ENCODE measurements around the gene CDCA5.
A peak's percentile ranks its signal among the peaks of the same experiment; 100 is the strongest.
"Not testable (repeated sequence)": the region's sequence is repeated elsewhere in the genome, so short reads cannot be mapped to it uniquely, and the experiment has no call there.

Gene CDCA5

DNA sequence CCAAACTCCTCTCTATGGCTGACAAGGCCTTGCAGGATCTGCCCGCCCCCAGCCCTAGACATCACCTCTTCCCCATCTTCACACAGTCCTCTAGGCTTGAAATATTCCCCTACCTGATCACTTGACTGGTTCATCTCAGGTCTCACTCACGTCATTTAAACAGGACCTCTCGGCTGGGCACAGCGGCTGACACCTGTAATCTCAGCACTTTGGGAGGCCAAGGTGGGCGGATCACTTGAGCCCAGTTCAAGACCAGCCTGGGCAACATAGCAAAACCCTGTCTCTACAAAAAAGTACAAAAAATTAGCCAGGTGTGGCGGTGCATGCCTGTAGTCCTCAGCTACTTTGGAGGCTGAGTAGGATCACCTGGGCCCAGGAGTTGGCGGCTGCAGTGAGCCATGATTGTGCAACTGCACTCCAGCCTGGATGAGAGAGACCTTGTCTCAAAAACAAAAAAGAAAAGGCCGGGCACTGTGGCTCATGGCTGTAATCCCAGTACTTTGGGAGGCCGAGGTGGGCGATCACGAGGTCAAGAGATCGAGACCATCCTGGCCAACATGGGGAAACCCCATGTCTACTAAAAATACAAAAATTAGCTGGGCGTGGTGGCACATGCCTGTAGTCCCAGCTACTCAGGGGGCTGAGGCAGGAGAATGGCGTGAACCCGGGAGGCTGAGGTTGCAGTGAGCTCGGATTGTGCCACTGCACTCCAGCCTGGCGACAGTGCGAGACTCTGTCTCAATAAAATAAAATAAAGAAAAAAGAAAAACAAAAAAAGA, 35.2 kb upstream of the CDCA5 start:
- DNase-seq, result not testable (repeated sequence)

DNA sequence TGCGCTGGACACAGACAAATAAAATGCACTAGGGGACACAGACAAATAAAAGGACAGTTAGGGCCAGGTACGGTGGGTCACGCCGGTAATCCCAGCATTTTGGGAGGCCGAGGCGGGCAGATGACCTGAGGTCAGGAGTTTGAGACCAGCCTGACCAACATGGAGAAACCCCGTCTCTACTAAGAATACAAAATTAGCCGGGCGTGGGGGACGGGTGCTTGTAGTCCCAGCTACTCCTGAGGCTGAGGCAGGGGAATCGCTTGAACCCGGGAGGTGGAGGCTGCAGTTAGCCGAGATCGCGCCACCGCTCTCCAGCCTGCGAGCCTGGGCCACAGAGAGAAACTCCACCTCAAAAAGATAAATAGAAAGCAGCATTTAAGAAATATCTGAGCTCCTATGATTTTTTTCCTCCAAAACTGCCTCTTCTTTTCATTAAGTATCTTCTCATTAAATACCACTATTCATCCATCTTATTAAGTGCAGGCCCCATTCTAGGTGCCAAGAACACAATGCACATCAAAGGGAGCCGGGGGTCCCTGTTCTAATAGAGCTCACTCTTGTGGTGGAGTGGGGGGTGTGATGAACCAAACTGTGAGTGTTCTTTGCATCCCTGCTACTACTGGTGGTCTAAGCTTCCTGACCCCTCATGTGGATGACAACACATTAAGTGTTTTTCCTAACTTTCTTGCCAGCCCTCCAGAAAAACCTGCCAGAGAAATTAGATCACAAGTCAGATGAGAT, 34.4 kb upstream of the CDCA5 start:
- no peak for DNase-seq

DNA sequence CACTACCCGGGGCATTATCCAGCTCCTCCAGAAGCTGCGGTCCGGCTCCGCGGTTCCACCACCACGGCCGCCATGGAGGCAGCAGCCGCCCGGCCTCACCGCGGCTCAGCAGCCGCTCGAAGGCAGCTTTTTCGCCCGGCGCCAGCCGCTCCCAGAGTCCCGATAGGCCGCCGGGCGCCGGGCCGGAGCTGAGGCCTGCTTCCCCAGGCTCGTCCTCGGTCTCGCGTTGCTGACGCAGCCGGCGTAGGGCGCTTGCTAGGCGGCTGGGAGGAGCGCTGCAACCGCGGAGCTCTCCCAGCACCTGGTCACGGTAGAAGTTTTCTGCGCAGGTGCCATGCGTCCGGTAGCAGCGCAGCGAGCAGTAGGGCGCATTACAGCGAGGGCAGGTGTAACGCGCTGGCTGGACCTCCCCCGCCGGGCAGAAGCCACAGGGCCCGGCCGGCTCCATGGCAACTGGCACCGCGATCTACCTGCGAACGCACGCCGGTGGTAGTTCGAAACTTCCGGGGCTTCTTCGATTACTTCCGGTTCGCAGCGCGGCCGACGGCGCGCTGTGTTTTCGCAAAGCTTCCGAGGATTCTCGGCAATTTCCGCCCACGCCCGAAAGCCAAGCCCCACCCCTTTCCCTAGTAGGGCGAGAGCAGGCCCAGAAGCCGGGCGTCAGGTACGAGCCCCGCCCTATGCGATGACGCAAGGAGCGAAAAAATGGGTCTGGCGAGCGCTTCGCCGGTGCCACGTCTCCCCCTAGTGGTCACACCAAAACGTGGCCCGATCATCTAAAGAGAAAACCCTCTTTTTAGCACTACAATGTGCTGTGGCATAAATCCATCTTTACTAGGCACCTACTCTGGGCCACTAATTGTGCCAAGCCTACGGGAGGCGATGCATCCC, 33.6 kb upstream of the CDCA5 start, which contains the start of gene ZNHIT2:
TSS of gene ZNHIT2 (minus strand) at position 496 of the 891 bp plus-strand sequence. CDS start at position 448, 48 bp downstream.
- DNase-seq, result peak; percentile 98

DNA sequence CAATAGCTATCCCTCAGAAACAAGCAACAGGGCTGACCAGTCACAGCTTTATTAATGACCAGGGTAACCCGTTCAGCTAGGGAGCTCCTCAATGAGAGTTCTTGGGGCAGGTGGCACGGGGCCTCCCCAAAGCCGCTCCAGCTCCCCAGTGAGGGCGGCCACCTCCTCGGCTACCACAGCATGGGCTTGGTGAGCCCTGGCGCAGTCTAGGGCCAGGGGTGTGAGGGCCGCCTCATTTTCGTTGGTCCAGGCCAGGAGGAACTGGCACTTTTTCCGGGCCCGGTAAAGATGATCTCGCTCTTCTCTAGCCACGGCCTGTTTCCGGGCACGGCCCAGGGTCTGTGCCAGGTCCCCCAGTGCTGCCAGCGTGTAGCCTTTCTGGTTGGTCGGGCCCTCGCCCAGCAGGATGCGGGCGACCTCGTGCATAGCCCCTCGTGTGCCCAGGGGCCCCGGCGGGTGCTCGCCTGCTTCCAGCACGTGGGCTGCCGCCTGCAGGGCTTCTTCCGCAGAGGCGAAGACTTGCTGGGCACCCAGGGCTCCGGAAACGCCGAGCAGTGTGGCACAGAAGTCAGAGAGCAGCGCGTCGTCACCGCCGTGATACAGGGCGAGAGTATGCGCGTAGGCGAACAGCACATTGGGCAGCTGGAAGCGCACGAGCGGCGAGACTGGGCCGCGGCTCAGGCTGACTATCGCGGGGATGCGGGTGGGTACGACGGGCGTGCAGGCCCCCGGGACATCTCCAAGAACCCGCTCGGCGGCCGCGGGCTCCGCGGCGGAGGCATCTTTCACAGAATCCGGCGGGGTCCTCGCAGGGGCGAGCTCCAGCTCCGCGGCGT, 32.7 kb upstream of the CDCA5 start:
- DNase-seq, result peak; percentile 5

DNA sequence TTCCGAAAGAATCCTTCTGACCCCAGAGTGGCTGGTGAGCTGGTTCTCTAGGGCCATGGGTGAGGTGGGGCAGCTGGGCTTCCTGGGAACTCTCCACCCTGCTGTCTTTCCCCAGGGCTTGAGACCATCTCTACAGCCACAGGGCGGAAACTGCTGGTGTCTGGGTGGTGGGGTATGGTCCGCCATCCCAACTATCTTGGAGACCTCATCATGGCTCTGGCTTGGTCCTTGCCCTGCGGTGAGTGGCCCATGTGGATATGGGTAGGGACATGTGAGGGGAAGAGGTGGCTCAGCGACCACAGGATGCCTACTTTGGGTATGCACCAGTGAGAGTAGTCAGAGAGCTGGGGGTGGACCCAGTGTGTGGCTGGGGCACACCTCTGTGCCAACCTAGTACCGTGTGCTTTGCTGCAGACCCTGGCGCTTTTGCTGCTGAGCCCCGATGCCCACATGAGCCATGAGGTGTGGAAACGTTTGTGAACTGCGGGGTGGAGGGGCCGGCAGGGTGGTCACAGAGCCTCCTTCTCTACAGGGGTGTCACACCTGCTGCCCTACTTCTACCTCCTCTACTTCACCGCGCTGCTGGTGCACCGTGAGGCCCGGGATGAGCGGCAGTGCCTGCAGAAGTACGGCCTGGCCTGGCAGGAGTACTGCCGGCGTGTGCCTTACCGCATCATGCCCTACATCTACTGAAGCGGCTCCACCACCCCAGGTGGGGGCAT, 31.7 kb upstream of the CDCA5 start:
- no peak for DNase-seq

DNA sequence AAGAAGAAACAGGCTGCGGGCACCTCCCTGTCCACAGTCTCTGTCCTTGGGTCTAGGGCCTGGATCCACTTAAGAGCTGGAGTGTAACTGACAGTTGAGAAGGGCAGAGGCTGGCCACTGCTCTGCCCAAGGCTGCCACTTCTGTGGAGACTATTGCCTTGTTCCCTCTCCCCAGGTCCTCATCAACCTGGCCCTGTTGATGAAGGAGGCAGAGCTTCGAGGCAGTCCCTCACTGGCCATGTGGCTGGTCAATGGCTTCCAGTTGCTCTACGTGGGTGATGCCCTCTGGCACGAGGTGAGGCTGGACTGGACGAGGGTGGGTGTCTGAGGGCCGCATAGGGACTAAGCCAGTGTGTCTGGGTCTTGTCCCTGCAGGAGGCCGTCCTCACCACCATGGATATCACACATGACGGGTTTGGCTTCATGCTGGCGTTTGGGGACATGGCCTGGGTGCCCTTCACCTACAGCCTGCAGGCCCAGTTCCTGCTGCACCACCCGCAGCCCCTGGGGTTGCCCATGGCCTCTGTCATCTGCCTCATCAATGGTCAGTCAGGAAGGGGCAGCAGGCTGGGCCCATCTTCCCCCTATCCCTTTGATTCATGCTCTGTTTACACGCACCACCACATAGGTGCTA, 30.8 kb upstream of the CDCA5 start:
- no peak for DNase-seq

DNA sequence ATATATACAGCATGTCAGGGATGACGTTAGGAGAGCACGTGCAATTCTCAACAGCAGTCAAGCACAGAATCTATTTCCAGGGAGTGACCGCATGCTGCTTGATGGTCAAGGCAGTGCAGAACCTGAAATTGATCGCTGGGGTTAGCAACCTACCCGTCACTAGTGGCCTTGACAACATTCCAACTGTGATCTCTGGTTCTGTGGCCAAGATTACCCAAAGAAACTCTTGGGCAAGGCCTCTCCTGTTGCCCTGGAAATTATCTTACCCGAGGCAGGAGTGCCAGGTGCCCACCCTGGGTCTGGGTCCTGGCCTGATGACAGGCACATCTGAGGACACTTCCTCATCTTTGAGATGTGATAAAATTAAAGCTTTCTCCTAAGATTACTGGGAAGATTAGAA, 30.0 kb upstream of the CDCA5 start:
- DNase-seq, result no peak

DNA sequence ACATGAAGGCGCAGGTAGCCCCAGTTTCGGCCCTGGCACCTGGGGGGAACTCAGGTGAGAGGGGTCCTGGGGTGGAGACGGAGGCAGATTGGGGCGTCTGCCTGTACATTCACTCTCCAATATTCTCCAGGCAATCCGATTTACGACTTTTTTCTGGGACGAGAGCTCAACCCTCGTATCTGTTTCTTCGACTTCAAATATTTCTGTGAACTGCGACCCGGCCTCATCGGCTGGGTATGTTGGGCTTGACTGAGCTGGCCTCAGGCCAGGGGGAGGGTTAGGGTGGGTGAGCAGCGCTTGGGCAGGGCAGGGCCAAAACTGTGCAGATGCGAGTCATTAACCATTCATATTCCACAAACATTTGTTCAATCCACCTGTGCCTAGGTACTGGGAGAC, 29.5 kb upstream of the CDCA5 start:
- no peak for DNase-seq

DNA sequence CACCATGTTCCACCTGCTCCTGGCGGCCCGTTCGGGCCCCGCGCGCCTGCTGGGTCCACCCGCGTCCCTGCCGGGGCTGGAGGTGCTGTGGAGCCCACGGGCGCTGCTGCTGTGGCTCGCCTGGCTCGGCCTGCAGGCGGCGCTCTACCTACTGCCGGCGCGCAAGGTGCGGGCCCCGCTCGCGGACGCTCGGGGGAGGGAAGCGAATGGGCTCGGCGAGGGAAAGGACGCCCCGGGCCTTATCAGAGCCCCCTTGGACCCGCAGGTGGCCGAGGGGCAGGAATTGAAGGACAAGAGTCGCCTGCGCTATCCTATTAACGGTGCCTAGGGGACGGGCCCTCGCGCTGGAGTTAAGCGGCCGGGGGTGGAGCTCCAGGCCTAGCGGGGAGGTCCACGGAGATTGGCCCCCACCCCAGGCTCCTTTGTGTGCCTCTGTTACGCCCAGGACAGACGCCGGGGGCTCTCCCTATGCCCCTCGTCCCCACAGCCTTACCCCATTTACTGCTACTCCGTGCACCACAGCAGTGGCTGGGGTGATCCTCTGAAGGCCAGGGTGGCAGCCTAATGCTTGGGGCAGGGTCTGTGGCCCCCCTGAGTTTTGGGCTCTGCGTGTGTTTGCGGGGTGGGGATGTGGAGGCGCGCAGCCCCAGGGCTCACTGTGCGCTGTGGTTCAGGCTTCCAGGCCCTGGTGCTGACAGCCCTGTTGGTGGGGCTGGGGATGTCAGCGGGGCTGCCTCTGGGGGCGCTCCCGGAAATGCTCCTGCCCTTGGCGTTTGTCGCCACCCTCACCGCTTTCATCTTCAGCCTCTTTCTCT, 28.9 kb upstream of the CDCA5 start:
- peak; percentile 55 for DNase-seq

DNA sequence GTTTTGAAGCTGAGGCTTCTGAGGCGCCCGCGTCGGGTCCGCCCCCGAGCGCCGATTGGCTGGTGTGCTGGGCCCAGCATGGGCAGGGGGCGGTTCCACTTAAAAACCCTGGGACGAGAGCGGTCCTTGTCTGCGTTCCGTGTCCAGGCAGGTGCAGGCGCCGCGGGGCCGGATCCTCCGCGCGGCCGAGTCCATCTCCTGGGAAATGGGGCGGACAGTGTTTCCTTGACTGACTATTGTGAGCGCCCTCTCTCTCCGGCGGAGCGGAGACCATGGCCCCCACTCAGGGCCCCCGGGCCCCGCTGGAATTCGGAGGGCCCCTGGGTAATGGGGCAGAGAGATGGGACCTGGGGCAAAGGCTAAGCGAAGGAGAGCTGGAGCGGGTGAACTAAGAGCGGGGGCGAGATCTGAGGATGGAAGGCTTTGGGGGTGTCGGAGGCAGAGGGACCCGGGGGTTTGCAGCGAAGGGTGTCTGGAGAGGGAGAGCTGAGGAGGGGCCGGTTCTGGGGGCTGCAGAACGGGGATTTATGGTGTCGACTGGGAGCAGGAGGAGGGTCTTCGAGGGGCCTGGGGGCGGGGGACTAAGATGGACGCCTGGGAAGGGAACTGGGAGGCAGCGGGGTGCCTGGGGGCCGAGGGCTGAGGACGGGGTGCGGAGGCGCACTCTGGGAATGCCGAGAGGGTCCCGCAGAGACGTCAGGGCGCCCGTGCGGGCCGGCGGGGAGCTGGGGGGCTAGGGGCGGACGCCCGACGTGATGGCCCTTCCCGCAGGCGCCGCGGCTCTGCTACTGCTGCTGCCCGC, 28.1 kb upstream of the CDCA5 start, which contains the start of gene TM7SF2:
TSS of gene TM7SF2 (plus strand) at position 129 of the 802 bp plus-strand sequence. CDS start at position 273, 144 bp downstream.
- peak; percentile 90 for DNase-seq

DNA sequence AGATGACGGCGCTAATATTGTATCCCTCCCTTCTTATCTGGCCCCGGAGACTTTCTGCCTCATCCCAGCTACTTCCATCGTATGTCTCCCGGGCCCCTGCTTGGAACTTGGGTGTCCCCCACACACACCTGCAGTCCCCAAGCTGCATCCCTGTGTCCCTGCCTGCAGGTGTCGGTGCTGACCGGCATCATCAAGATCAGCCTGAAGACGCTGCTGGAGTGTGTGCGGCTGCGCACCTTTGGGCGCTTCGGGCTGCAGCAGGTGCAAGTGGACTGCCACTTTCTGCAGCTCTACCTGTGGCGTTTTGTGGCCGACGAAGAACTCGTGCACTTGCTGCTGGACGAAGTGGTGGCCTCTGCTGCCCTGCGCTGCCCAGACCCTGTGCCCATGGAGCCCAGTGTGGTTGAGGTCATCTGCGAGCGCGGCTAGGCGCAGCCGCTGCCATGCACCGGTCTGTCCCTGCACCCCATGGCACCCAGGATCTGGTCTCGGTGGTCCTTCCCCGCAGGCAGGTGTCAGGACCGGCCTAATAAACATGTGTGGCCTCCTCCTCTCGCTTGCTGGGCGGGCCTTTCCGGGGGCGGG, 27.4 kb upstream of the CDCA5 start:
- no peak for DNase-seq

DNA sequence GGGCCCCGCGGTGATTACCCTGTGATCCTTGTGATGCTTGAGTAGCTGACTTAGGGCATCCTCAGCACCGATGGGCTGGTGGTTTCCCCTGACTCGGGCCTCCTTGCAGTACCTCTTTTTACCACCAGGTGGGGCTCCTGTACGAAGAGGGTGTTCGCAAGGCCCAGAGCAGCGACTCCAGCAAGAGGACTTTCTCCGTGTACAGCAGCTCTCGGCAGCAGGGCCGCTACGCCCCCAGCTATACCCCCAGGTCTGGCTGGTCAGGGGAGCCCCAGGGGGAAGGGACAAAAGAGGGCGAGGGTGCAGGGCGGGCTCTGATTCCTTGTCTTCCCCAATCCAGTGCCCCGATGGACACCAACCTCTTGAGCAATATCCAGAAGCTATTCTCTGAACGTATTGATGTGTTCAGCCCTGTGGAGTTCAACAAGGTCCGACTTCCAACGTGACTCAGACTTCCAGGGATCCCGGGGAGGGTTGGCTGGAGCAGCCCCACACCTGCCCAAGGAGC, 26.6 kb upstream of the CDCA5 start:
- peak; percentile 72 for DNase-seq

DNA sequence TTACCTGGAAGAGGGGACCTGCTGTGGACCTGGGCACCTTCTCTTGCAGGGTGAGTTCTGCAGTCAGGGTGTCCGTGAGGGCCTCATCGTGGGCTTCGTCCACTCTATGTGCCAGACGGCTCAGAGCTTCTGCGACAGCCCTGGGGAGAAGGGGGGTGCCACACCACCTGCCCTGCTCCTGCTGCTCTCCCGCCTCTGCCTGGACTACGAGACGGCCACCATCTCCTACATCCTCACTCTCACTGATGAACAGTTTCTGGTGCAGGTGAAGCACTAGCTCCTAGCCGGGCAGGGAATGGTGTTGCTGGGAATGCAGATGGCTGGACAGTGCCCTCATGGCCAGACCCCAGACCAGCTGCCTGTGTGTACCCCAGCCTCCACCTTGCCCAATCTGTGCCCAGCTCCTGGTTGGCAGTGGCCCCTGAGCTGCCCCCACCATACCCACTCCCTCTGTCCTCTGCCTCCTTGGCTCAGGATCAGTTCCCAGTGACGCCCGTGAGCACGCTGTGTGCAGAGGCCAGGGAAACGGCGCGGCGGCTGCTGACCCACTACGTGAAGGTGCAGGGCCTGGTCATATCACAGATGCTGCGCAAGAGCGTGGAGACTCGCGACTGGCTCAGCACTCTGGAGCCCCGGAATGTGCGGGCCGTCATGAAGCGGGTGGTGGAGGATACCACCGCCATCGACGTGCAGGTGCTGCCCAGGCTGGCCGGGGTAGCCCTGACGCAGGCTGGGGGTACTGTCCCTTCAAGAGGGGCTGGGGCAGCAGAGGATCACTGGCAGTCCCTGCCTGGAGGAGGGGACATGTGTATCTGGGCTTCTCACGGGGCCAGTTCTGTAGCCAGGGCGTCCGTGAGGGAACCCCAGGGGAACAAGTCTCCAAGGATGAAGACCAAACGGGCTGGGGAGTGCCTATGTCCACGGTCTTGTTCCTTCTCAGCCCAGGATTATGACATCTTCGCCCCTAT, 25.7 kb upstream of the CDCA5 start:
- DNase-seq, result no peak

DNA sequence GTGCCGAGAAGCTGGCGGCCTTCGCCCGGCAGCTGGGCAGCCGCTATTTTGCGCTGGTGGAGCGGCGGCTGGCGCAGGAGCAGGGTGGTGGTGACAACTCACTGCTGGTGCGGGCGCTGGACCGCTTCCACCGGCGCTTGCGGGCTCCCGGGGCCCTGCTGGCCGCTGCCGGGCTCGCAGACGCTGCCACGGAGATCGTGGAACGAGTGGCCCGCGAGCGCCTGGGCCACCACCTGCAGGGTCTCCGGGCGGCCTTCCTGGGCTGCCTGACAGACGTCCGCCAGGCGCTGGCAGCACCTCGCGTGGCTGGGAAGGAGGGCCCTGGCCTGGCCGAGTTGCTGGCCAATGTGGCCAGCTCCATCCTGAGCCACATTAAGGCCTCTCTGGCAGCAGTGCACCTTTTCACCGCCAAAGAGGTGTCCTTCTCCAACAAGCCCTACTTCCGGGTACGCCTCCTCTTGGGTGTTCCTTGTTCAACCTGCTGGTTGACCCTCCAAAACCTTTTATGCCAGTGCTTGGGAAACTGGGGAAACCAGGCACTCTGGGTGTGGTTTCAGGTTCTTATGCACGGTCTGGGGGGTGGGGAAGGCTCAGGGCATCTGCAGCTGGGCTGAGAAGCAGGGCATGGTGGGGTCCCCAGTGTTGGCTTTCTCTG, 24.8 kb upstream of the CDCA5 start:
- DNase-seq, result no peak

DNA sequence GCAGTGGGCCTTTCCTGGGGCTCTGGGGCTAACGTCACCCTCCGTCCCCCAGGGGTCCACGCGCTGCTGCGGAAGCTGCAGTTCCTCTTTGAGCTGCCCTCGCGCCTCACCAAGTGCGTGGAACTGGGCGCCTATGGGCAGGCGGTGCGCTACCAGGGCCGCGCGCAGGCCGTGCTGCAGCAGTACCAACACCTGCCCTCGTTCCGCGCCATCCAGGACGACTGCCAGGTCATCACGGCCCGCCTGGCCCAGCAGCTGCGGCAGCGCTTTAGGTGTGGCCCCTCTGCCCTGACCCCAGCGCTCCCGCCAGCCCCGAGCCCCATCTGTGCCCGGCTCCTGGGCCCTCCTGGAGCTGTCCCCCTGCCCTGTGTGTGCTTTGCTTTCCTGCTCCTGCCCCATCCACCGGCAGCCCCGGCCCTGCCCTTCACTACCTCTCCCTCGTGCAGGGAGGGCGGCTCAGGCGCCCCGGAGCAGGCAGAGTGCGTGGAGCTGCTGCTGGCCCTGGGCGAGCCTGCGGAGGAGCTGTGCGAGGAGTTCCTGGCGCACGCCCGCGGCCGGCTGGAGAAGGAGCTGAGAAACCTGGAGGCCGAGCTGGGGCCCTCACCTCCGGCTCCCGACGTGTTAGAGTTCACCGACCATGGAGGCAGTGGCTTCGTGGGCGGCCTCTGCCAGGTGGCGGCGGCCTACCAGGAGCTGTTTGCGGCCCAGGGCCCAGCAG, 24.1 kb upstream of the CDCA5 start:
- no peak for DNase-seq

DNA sequence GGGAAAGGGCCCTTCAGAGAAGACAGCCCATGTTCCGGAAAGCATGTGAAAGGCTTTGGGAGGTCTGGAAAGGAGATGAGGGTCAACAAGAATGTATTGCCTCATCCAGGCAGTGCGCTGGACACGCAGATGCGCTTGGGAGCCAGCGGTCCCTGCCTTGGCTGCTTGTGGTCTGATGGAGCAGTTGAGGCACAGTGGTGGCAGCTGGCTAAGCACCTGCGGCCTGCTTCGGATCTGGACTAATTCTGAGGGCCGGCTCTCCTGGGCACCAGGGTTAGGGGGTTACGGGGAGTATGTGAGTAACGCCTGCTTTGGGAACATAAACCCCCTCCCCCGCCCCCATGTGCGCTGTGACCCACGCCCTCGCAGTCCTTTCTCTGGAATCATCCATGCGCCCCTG, 23.2 kb upstream of the CDCA5 start:
- no peak for DNase-seq
